Measurements from ENCODE around the gene ARHGEF1. TPM values are rescaled to one million over a fixed set of nuclear protein-coding genes. Genes with fewer than 3 reads are reported as not detected.
A peak's percentile ranks its signal among the peaks of the same experiment; 100 is the strongest.

ARHGEF1 gene
- total and polyA plus RNA-seq, 2 donors (not counting 1 experiment from before 2014, with no cell fraction given), result 21.6 to 23.9 TPM

DNA sequence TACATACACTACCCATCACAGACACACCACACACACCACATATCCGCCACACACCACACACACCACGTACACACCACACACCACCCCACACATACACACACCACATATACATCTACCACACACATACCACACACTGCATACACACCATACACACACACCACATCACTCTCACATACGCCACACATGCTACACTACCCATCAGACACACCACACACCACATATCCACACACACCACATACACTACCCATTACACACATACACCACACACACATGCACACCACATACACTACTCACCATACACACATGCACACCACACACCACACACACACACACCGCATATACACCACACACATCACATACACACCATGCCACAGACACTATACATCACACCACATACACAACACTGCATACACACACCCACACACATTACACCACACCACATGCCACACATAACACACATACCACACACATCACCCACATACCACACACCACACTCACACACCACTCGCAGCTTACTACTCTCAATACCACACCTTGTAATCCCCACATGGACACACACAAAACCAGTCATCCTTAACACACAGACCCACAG lies 35.8 kb downstream of the ARHGEF1 start:
- Histone ChIP-seq H3K27ac (ENCODE audit: insufficient read depth, low read length) (no peak overlapping the region), H3K9me3 (ENCODE audit: control insufficient read depth, insufficient read depth, low read depth, low read length) (no peaks in the 10 kb centered on the region), H3K4me1 (ENCODE audit: control insufficient read depth, extremely low read depth, insufficient read depth, low read length) (no peaks in the 10 kb centered on the region), H2AFZ (ENCODE audit: low read length) (no peak overlapping the region), H3K9ac (ENCODE audit: insufficient read depth, low read length) (no peak overlapping the region), H4K20me1 (ENCODE audit: control insufficient read depth, extremely low read depth, insufficient read depth, low read length) (no peaks in the 10 kb centered on the region), H3K79me2 (ENCODE audit: control insufficient read depth, insufficient read depth, low read length) (no peaks in the 10 kb centered on the region), H3K36me3 (ENCODE audit: control insufficient read depth, insufficient read depth, low read length) (no peaks in the 10 kb centered on the region), H3K27me3 (ENCODE audit: control insufficient read depth, insufficient read depth, low read length) (peaks cover 52% of the 10 kb centered on the region), H3K4me3 (replicated peaks in 1 of 4; ENCODE audit: control extremely low read depth in 1 of 4, insufficient read depth in 1 of 4, low read depth in 3 of 4, low read length in 4 of 4) (no peak overlapping the region), H3K4me2 (ENCODE audit: extremely low read depth, insufficient read depth, low read length) (no peak overlapping the region)
- DNase-seq (ENCODE audit: low read depth in 2 of 2), result peak in 1 of 2 donors; percentile 62
- no peak for TF ChIP-seq EZH2 (IDR thresholded peaks at IDR 0.05; ENCODE audit: low read length, missing control alignments)
- TF ChIP-seq, protein P1, sequence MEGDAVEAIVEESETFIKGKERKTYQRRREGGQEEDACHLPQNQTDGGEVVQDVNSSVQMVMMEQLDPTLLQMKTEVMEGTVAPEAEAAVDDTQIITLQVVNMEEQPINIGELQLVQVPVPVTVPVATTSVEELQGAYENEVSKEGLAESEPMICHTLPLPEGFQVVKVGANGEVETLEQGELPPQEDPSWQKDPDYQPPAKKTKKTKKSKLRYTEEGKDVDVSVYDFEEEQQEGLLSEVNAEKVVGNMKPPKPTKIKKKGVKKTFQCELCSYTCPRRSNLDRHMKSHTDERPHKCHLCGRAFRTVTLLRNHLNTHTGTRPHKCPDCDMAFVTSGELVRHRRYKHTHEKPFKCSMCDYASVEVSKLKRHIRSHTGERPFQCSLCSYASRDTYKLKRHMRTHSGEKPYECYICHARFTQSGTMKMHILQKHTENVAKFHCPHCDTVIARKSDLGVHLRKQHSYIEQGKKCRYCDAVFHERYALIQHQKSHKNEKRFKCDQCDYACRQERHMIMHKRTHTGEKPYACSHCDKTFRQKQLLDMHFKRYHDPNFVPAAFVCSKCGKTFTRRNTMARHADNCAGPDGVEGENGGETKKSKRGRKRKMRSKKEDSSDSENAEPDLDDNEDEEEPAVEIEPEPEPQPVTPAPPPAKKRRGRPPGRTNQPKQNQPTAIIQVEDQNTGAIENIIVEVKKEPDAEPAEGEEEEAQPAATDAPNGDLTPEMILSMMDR (conservative IDR thresholded peaks at IDR 0.05 in 1 of 2, IDR thresholded peaks at IDR 0.05 in 1 of 2; ENCODE audit: low read depth in 1 of 2, low read length in 2 of 2), result no peak

DNA sequence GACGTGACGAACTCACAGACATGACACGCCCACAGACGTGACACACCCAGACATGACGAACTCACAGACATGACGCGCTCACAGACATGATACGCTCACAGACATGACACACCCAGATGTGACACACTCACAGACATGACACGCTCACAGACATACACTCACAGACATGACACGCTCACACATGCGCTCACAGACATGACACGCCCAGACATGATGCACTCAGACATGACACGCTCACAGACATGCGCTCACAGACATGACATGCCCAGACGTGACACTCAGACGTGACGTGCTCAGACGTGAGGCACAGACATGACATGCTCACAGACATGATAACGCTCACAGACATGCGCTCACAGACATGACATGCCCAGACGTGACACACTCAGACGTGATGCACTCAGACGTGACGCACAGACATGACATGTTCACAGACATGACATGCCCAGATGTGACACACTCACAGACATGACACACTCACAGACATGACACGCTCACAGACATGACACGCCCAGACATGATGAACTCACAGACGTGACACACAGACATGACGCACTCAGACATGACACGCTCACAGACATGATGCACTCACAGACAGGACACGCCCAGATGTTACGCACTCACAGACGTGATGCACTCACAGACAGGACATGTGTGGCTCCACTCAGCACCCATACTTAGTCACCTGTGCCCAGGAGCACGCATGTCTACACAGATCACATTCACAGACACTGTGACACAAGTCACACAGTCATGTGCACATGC lies 37.1 kb downstream of the ARHGEF1 start:
- peaks cover 47% of the 10 kb centered on the region for H3K27me3 ChIP-seq (ENCODE audit: control insufficient read depth, insufficient read depth, low read length)

More for the DNA sequence above, 37.1 kb downstream of the ARHGEF1 start:
- H4K20me1 ChIP-seq (ENCODE audit: control insufficient read depth, extremely low read depth, insufficient read depth, low read length), result no peaks in the 10 kb centered on the region
- H2AFZ ChIP-seq (ENCODE audit: low read length), result no peak overlapping the region
- no peak overlapping the region for H3K27ac ChIP-seq (ENCODE audit: insufficient read depth, low read length)
- H3K4me3 ChIP-seq (replicated peaks in 1 of 4; ENCODE audit: control extremely low read depth in 1 of 4, insufficient read depth in 1 of 4, low read depth in 3 of 4, low read length in 4 of 4), result no peak overlapping the region
- no peaks in the 10 kb centered on the region for H3K36me3 ChIP-seq (ENCODE audit: control insufficient read depth, insufficient read depth, low read length)
- no peak for DNase-seq (ENCODE audit: low read depth in 2 of 2)
- H3K4me1 ChIP-seq (ENCODE audit: control insufficient read depth, extremely low read depth, insufficient read depth, low read length), result no peaks in the 10 kb centered on the region
- no peak overlapping the region for H3K9ac ChIP-seq (ENCODE audit: insufficient read depth, low read length)
- no peaks in the 10 kb centered on the region for H3K9me3 ChIP-seq (ENCODE audit: control insufficient read depth, insufficient read depth, low read depth, low read length)
- no peaks in the 10 kb centered on the region for H3K79me2 ChIP-seq (ENCODE audit: control insufficient read depth, insufficient read depth, low read length)
- H3K4me2 ChIP-seq (ENCODE audit: extremely low read depth, insufficient read depth, low read length), result no peak overlapping the region
- no peak for TF ChIP-seq EZH2 (IDR thresholded peaks at IDR 0.05; ENCODE audit: low read length, missing control alignments)
- TF ChIP-seq, protein P1 (conservative IDR thresholded peaks at IDR 0.05 in 1 of 2, IDR thresholded peaks at IDR 0.05 in 1 of 2; ENCODE audit: low read depth in 1 of 2, low read length in 2 of 2), result no peak
